ENCODE results near the gene RXFP3. TPM values are rescaled to one million over a fixed set of nuclear protein-coding genes. Genes with fewer than 3 reads are reported as not detected.

RXFP3 gene
- polyA plus RNA-seq, 3 donors = 0.24 TPM; not detected in 2

GRCh38 chr5:33969572-33970452 is 33.6 kb downstream of the RXFP3 start:
- DNase-seq (ENCODE audit: extremely low read depth in 1 of 11, low read depth in 9 of 11, low spot score in 4 of 11) = peak in 10 of 11 donors; percentile 17 to 55 (median 24)

GRCh38 chr5:33973271-33973670 is 37.1 kb downstream of the RXFP3 start:
- DNase-seq (ENCODE audit: extremely low read depth in 1 of 11, low read depth in 9 of 11, low spot score in 4 of 11) = no peak

GRCh38 chr5:33975852-33976251 is 39.7 kb downstream of the RXFP3 start:
- DNase-seq (ENCODE audit: extremely low read depth in 1 of 11, low read depth in 9 of 11, low spot score in 4 of 11) = peak in 2 of 11 donors; percentile 13 to 33

- DNase-seq (ENCODE audit: extremely low read depth in 1 of 11, low read depth in 9 of 11, low spot score in 4 of 11) = no peak
These were observed 40.1 kb downstream of the RXFP3 start for GRCh38 chr5:33976307-33976706.

GRCh38 chr5:33978306-33978705 is 42.1 kb downstream of the RXFP3 start:
- no peak for DNase-seq (ENCODE audit: extremely low read depth in 1 of 11, low read depth in 9 of 11, low spot score in 4 of 11)

- DNase-seq (ENCODE audit: extremely low read depth in 1 of 11, low read depth in 9 of 11, low spot score in 4 of 11) = no peak
These were observed 43.8 kb downstream of the RXFP3 start for GRCh38 chr5:33980030-33980429.

GRCh38 chr5:33981408-33982162 is 45.4 kb downstream of the RXFP3 start:
- DNase-seq (ENCODE audit: extremely low read depth in 1 of 11, low read depth in 9 of 11, low spot score in 4 of 11) = no peak

GRCh38 chr5:33984178-33984577 is 48.0 kb downstream of the RXFP3 start:
- DNase-seq (ENCODE audit: extremely low read depth in 1 of 11, low read depth in 9 of 11, low spot score in 4 of 11) = no peak

GRCh38 chr5:33984671-33985124 is 48.5 kb downstream of the RXFP3 start, which contains the start of gene SLC45A2:
Gene SLC45A2 (minus strand): TSS chr5:33984693. CDS start chr5:33984583, 110 bp downstream.
- no peak for DNase-seq (ENCODE audit: extremely low read depth in 1 of 11, low read depth in 9 of 11, low spot score in 4 of 11)

- no peak for DNase-seq (ENCODE audit: extremely low read depth in 1 of 11, low read depth in 9 of 11, low spot score in 4 of 11)
These were observed 49.3 kb downstream of the RXFP3 start for GRCh38 chr5:33985447-33985846.

Other genes starting within 250 kb of the RXFP3 start
- 10 to 100 TPM; 14.9 to 18.5 (median 18.0) TPM for gene ADAMTS12, start 44.4 kb upstream of the RXFP3 start, polyA plus RNA-seq (ENCODE audit: insufficient read length in 3 of 3)
- gene SLC45A2, start 48.3 kb downstream of the RXFP3 start, polyA plus RNA-seq (ENCODE audit: insufficient read length in 3 of 3) = under 1 TPM; 0.37 to 0.54 (median 0.47) TPM
- gene AMACR, start 71.7 kb downstream of the RXFP3 start, polyA plus RNA-seq (ENCODE audit: insufficient read length in 3 of 3) = 100 to 1,000 TPM in 2 of 3 donors, 10 to 100 TPM in 1; 85.3 to 118 (median 115) TPM
- gene C1QTNF3, start 106.8 kb downstream of the RXFP3 start, polyA plus RNA-seq (ENCODE audit: insufficient read length in 3 of 3) = 10 to 100 TPM; 49.1 to 72.3 (median 51.5) TPM

Measured in renal cortex interstitium (tissue), 11 donors.